A673 (cell line): Measurements from ENCODE around the gene ERP44.

ENCODE experiments used
- CTCF ChIP-seq: fragments of 300-800, 200-600 bp; sonication (generic); conservative IDR thresholded peaks from 2 replicates; pipeline ENCODE4 v1.5.1; 2017; ENCODE audit warnings: low read depth, mild to moderate bottlenecking, antibody characterized with exemption, low read length, moderate library complexity, mixed read lengths
- EZH2 ChIP-seq: fragments of 200-600 bp; sonication (generic); IDR thresholded peaks from 2 replicates; pipeline ENCODE4 v1.6.1; 2017; ENCODE audit warnings: borderline replicate concordance, low read depth, mild to moderate bottlenecking, mixed read lengths, antibody characterized with exemption, low read length; ENCODE audit not compliant: poor library complexity, severe bottlenecking

DNA sequence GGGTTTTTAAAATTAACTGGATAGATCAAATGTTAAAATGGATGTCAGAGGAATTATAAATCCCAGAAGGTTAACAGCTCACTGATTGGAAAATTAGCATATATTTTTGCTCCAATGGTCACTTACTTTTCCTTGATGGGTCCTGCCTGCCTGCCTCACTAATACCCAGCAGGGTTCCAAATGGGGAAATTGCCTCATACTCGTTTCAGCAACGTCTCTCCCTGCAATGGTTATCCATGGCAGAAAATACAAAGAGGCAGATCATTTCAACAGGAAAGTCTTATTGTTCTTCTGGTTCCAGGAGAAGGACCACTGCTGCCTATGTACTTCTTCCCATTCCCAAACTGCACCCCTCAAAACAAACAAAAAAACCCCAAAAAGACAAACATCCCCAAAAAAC lies 71.3 kb downstream of the ERP44 start:
- TF ChIP-seq CTCF, result no peak
- no peak for TF ChIP-seq EZH2
